ENCODE data around the gene DRP2. TPM values are rescaled to one million over a fixed set of nuclear protein-coding genes. Genes with fewer than 3 reads are reported as not detected.

The DRP2 gene
- polyA plus RNA-seq, 3 donors from 2014 or later, result 0.20 to 0.32 TPM; not detected in 1

DNA sequence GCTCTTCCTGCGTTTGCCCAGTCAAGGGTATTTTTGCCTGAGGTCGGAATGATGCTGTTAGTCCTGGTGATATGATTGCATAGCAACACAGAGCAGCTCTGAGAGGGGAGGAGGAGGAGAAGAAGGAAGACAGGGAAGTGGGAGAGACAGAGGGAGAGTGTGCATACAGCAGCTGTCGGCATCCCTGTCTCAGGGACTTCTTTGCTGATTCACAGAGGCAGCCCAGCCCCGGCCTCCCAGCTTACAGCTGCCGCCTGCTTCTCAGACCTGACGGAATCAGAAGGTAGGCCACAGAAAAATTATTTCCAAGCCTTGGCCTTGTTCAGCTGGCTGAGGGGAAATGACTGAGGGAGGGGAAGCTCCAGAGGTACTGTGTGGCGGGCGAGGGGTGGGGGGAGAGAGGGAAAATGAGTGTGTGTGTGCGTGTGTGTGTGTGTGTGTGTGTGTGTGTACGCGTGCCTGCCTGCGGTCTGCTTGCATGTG, 319 bp downstream of the DRP2 start:
- no peak for DNase-seq
- no peaks in the 10 kb centered on the region for H3K9me3 Mint-ChIP-seq

DNA sequence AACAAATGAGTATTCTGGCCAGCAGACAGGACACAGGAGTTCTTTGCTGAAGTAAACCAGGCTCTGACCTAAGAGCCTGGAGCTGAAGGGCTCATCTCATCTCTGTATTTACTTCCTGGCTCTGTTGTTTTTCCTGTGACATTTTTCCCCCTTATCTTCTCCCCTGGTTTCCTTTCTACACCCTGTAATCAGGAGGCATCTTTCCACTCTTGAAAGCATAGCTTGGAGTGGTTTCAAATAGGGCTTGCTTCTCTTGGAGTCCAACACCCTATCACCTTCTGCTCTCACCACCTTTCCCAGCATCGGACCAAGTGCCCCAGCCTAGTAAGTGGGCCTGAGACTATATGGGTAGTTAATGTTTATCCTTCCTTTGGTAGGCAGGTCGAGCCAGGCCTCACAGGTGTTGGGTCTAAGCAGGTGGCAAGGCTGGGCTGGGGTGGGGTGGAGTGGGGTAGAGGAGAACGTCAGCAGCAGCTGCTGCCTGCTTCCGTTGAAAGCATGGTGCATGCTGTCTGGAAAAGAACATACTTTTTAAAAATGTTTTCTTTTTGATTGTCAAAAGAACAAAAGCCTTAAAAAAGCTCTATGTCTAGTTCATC, 1.2 kb downstream of the DRP2 start:
- Mint-ChIP-seq H3K36me3 (no peaks in the 10 kb centered on the region), H3K27ac (no peak overlapping the region), H3K27me3 (ENCODE audit: low read depth in 3 of 3) (peaks cover 0 to 8% (median 8%) of the 10 kb centered on the region in 3 donors), H3K4me1 (no peaks in the 10 kb centered on the region), H3K9me3 (no peaks in the 10 kb centered on the region), H3K4me3 (no peak overlapping the region)
- DNase-seq, result no peak

More for the DNA sequence above, 319 bp downstream of the DRP2 start:
- Mint-ChIP-seq H3K27ac (no peak overlapping the region), H3K4me3 (no peak overlapping the region), H3K27me3 (ENCODE audit: low read depth in 3 of 3) (peaks cover 0 to 10% (median 8%) of the 10 kb centered on the region in 3 donors), H3K4me1 (no peaks in the 10 kb centered on the region), H3K36me3 (no peaks in the 10 kb centered on the region)

DNA sequence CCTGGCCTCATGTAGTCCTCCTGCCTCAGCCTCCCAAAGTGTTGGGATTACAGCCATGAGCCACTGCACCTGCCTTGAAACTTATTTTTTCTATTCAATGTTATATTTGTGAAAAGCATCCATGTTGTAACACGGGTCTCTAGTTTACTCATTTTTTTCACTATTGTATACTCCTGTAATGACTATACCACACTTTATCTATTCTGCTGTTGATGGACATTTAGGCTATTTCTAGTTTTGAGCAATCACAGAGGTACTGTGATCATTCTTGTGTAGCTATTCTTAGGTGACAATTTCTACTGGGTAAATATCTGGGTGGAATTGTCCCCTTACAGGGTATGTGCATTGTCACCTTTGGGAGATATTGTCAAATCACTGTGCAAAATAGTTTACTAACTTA, 3.6 kb downstream of the DRP2 start:
- no peak for DNase-seq
- no peaks in the 10 kb centered on the region for H3K36me3 Mint-ChIP-seq
- no peak overlapping the region for H3K4me3 Mint-ChIP-seq
- H3K27me3 Mint-ChIP-seq (ENCODE audit: low read depth in 3 of 3), result peaks cover 0 to 6% (median 2%) of the 10 kb centered on the region in 3 donors
- H3K9me3 Mint-ChIP-seq, result no peaks in the 10 kb centered on the region
- no peak overlapping the region for H3K27ac Mint-ChIP-seq
- H3K4me1 Mint-ChIP-seq, result no peaks in the 10 kb centered on the region

DNA sequence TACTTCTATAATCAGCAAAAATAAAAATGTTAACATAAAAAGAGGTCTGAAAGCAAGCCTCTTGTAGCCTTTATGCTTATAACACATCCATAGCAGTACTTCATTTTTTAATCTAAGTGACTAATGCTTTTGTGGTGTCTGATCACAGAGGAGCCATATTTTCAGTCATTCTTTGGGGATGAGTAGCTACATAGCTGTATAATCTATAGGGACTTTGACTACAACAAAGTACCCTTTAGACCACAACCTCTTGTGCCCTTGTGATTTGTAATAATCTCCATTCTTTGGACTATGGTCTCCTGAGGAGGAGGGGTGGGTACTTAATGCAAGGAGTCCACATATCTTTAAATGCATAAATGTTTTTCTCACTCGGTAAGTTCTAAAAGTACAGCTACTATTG, 9.6 kb downstream of the DRP2 start:
- H3K9me3 Mint-ChIP-seq, result no peaks in the 10 kb centered on the region
- H3K4me1 Mint-ChIP-seq, result no peaks in the 10 kb centered on the region
- H3K27ac Mint-ChIP-seq, result no peak overlapping the region
- H3K36me3 Mint-ChIP-seq, result no peaks in the 10 kb centered on the region
- H3K4me3 Mint-ChIP-seq, result no peak overlapping the region
- H3K27me3 Mint-ChIP-seq (ENCODE audit: low read depth in 3 of 3), result peaks cover 3 to 5% (median 3%) of the 10 kb centered on the region in 3 donors
- no peak for DNase-seq

DNA sequence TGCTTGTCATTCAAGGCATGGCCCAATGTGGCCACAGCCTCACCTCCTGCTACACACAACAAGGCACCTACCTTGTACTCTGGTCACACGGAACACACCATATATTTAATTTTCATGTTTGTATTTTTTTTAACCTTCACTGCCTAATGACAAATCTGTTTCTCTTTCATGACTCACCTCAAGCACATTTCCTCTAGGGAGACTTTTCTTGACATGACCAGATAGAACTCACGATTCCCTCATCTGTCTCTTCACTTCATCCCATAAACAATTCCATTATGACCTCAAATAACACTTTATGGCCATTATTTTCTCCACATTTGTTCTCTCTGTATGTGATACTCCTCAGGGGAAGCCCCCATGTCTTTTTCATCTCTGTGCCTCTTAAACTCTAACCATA, 11.1 kb downstream of the DRP2 start:
- Mint-ChIP-seq H3K9me3 (no peaks in the 10 kb centered on the region), H3K27ac (no peak overlapping the region), H3K4me1 (no peaks in the 10 kb centered on the region), H3K4me3 (no peak overlapping the region), H3K36me3 (no peaks in the 10 kb centered on the region), H3K27me3 (ENCODE audit: low read depth in 3 of 3) (peaks cover 0 to 5% (median 3%) of the 10 kb centered on the region in 3 donors)
- DNase-seq, result no peak

DNA sequence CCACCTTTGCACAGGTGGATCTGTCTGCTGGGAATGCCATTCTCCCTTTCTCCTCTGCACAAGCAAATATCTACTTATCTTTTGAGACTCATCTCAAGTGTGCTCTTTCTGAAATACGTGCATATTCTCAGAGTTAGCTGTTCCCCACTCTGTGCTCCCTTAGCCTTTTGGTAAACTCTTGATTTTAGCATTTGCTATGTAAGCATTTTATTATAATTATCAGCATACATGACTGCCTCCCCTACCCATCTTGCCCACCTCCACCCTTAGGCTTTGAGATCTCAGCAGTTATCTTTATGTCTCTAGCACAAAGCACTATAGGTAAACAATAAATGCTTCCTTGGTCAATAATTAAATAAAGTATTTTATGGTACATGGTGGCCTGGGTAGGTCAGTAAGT, 11.5 kb downstream of the DRP2 start:
- Mint-ChIP-seq H3K4me1 (no peaks in the 10 kb centered on the region), H3K36me3 (no peaks in the 10 kb centered on the region), H3K27me3 (ENCODE audit: low read depth in 3 of 3) (peaks cover 0 to 5% (median 3%) of the 10 kb centered on the region in 3 donors), H3K4me3 (no peak overlapping the region), H3K27ac (no peak overlapping the region), H3K9me3 (no peaks in the 10 kb centered on the region)
- no peak for DNase-seq

DNA sequence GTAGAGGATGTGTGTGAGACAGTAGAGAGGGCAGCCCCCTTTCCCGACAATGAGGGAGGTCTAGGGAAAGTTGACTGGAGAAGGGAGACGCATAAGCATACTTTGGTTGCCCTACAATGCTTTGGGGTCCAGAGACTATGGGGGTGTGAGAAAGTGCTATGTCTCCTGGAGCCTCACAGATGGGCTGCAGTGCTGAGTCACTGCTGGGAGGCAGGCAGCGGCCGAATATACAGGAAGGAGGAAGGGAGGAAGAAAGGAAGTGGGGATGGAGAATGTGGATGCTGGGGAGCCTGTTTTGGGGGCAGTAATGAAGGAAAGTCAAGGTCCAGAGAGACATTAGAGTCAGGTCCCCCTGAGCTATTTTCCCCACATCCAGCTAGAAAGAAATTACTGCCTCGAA, 12.7 kb downstream of the DRP2 start:
- no peaks in the 10 kb centered on the region for H3K36me3 Mint-ChIP-seq
- H3K9me3 Mint-ChIP-seq, result no peaks in the 10 kb centered on the region
- no peaks in the 10 kb centered on the region for H3K4me1 Mint-ChIP-seq
- DNase-seq, result no peak
- no peak overlapping the region for H3K27ac Mint-ChIP-seq
- H3K4me3 Mint-ChIP-seq, result no peak overlapping the region
- H3K27me3 Mint-ChIP-seq (ENCODE audit: low read depth in 3 of 3), result peaks cover 0 to 5% (median 3%) of the 10 kb centered on the region in 3 donors

DNA sequence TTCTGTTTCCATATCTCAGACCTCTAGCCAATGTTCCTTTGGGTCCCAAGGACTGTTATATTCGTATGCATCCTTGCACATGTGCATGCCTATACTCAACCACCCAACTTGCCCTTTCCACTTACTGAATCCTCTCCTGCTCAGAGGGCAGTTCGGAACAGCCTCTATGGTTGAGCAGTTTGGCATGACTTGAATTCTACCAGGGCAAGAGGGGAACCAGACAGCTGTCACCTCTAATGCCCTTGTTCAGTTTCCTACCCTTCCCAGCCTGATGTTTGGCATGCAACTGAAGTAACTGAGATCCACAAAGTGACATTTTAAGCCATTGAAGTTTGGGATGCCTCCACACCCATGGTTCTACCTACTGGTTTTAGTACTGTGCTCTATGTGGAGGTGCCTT, 17.5 kb downstream of the DRP2 start:
- Mint-ChIP-seq H3K4me3 (no peak overlapping the region), H3K27ac (no peak overlapping the region), H3K4me1 (no peaks in the 10 kb centered on the region), H3K27me3 (ENCODE audit: low read depth in 3 of 3) (peaks cover 0 to 3% (median 2%) of the 10 kb centered on the region in 3 donors), H3K9me3 (no peaks in the 10 kb centered on the region), H3K36me3 (no peaks in the 10 kb centered on the region)
- DNase-seq, result no peak

DNA sequence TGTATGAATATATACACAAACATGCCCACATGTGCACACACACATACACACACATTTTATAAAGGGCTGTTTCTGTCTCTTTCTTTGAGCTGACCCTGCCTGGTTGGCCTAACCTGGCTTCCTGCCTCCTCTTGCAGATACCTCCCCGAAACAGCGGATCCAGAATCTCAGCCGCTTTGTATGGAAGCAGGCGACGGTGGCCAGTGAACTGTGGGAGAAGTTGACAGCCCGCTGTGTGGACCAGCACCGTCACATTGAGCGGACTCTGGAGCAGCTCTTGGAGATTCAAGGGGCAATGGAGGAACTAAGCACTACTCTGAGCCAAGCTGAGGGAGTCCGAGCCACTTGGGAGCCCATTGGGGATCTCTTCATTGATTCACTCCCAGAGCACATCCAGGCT, 21.9 kb downstream of the DRP2 start:
- no peaks in the 10 kb centered on the region for H3K9me3 Mint-ChIP-seq
- H3K36me3 Mint-ChIP-seq, result no peaks in the 10 kb centered on the region
- H3K27ac Mint-ChIP-seq, result no peak overlapping the region
- no peaks in the 10 kb centered on the region for H3K4me1 Mint-ChIP-seq
- no peak overlapping the region for H3K4me3 Mint-ChIP-seq
- peaks cover 0 to 2% (median 0%) of the 10 kb centered on the region in 3 donors for H3K27me3 Mint-ChIP-seq (ENCODE audit: low read depth in 3 of 3)
- DNase-seq, result no peak

DNA sequence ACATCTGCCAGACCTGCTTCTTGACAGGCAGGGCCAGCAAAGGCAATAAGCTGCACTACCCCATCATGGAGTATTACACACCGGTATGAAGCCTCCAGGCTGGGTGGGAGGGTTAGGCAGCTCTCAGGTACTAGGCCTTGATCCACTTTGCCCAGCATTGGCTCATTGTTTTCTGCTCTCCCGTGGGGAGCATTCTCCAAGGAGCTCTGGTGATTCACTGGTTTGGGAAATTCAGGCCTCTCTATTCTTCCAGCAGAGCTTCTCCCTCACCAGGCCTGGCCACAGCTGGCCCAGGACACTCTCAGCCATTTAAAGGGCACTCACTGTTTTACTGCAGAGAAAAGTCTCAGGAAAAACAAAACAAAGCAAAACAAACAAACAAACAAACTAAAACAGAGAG, 33.0 kb downstream of the DRP2 start:
- Mint-ChIP-seq H3K27me3 (ENCODE audit: low read depth in 3 of 3) (peaks cover 0 to 5% (median 0%) of the 10 kb centered on the region in 3 donors), H3K4me3 (no peak overlapping the region), H3K4me1 (peaks cover 3 to 9% of the 10 kb centered on the region in 2 donors), H3K27ac (no peak overlapping the region), H3K36me3 (no peaks in the 10 kb centered on the region), H3K9me3 (no peaks in the 10 kb centered on the region)
- DNase-seq, result no peak

DNA sequence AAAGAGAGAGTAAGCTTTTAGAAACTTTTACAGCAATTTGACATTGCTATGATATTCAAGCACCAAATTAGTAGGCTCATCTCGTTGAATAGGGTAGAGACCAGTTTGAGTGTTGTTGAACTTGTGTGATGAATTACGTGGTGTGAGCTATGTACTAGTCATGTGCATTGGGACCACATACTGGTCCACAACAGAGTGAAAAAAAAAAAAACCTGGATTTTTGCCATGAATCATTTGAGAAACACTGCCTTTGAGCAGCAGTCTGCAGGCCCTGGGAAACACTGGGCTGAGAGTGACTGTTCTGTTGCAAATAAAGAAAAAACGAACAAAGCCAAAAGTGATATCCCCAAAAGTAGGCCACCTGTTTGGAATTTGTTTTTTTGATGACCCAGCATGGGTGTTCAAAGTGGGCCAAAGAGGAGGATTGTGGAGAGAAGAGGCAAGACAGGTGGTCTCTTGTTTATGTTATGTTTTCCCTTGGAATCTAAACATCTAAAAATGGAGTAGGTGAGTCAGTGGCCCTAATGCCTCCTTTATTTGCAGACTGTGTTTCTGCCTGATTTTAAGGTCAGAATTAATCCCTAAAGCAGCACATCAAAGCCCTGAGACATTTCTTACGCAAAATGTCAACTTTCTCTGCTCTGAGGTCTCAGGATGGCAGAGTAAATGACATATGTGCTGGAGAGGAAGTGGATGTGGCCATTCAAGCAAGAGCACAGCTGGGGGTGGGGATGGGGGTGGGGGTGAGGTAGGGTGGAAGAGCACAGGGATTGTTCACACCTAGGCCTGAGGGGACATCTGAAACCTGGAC, 38.1 kb downstream of the DRP2 start:
- peak in 1 of 3 donors; percentile 19 for DNase-seq
- Mint-ChIP-seq H3K9me3 (no peaks in the 10 kb centered on the region), H3K4me3 (peak overlapping the region in 1 of 5 donors; percentile 45), H3K4me1 (peaks cover 13 to 34% of the 10 kb centered on the region in 2 donors), H3K27ac (peak overlapping the region in 3 of 6 donors; percentile 30 to 85 (median 69)), H3K36me3 (no peaks in the 10 kb centered on the region), H3K27me3 (ENCODE audit: low read depth in 3 of 3) (peaks cover 0 to 7% (median 2%) of the 10 kb centered on the region in 3 donors)

DNA sequence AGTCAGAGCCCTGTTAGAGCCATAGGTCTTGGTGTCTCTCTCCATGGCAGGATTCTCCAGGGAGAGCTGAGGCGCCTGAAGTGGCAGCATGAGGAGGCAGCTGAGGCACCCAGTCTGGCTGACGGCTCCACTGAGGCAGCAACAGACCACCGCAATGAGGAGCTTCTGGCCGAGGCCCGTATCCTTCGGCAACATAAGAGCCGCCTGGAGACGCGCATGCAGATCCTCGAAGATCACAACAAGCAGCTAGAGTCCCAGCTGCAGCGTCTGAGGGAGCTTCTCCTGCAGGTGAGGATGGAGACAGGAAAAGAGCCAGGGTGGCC, 38.6 kb downstream of the DRP2 start:
- peak overlapping the region in 2 of 6 donors; percentile 36 to 85 for H3K27ac Mint-ChIP-seq
- no peak for DNase-seq
- H3K4me1 Mint-ChIP-seq, result peaks cover 13 to 36% of the 10 kb centered on the region in 2 donors

DNA sequence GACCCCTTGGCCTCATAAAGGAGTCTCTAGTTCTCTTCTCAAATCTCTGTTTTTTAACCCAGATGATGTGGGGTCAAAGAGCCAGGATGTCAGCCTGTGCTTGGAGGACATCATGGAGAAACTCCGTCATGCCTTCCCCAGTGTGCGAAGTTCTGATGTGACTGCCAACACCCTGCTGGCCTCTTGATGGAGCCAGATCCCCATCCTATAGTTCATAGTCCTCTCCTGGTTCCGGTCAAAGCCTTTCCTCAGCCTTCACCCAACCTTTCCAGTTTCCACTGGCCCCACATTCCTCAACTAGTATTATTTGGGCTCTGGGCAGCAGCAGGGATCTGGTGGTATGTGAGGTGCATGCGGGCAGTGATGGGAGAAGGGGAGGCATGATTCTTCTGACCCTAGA, 40.8 kb downstream of the DRP2 start:
- DNase-seq, result no peak
- no peaks in the 10 kb centered on the region for H3K36me3 Mint-ChIP-seq
- no peak overlapping the region for H3K4me3 Mint-ChIP-seq

More for the DNA sequence above, 38.6 kb downstream of the DRP2 start:
- Mint-ChIP-seq H3K4me3 (no peak overlapping the region), H3K9me3 (no peaks in the 10 kb centered on the region), H3K36me3 (no peaks in the 10 kb centered on the region), H3K27me3 (ENCODE audit: low read depth in 3 of 3) (peaks cover 0 to 9% (median 2%) of the 10 kb centered on the region in 3 donors)

DNA sequence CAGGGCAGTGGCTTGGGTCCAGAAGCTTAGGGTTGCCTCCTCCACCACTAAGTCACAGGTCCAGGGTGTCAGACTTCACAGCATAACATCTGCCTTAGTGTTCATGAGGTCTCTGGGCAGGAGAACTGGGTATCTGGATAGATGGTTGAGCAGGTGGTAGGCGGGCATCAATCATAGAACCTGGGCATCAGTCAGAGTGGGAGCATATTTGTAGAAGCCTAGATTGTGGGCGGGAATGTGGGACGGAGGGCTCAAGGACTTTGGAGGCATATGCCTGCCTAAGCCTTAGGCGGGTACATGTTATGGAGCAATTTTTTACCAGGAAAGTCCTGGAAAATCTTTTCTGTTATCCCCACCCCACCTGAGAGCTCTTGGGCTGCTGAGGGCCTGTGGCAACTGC, 43.0 kb downstream of the DRP2 start:
- no peak for DNase-seq
- peak overlapping the region in 1 of 6 donors; percentile 17 for H3K27ac Mint-ChIP-seq

More for the DNA sequence above, 40.8 kb downstream of the DRP2 start:
- Mint-ChIP-seq H3K9me3 (no peaks in the 10 kb centered on the region), H3K4me1 (peaks cover 13 to 36% of the 10 kb centered on the region in 2 donors), H3K27me3 (ENCODE audit: low read depth in 3 of 3) (peaks cover 0 to 9% (median 4%) of the 10 kb centered on the region in 3 donors), H3K27ac (no peak overlapping the region)

More for the DNA sequence above, 43.0 kb downstream of the DRP2 start:
- peaks cover 0 to 6% (median 4%) of the 10 kb centered on the region in 3 donors for H3K27me3 Mint-ChIP-seq (ENCODE audit: low read depth in 3 of 3)
- no peaks in the 10 kb centered on the region for H3K36me3 Mint-ChIP-seq
- peaks cover 11 to 27% of the 10 kb centered on the region in 2 donors for H3K4me1 Mint-ChIP-seq
- no peak overlapping the region for H3K4me3 Mint-ChIP-seq
- H3K9me3 Mint-ChIP-seq, result no peaks in the 10 kb centered on the region
